ENCODE measurements around the gene NDUFV2.

NDUFV2 gene

GRCh38 chr18:9113468-9114149, 11.1 kb downstream of the NDUFV2 start:
- H3K4me3 ChIP-seq (ENCODE audit: low read depth, low read length): no peak overlapping the region

- H3K4me3 ChIP-seq (ENCODE audit: low read depth, low read length): no peak overlapping the region
Measured at GRCh38 chr18:9115984-9116383, 13.5 kb downstream of the NDUFV2 start.

- no peak overlapping the region for H3K4me3 ChIP-seq (ENCODE audit: low read depth, low read length)
Measured at GRCh38 chr18:9117980-9118841, 15.7 kb downstream of the NDUFV2 start.

- H3K4me3 ChIP-seq (ENCODE audit: low read depth, low read length): no peak overlapping the region
Measured at GRCh38 chr18:9120796-9121195, 18.3 kb downstream of the NDUFV2 start.

GRCh38 chr18:9123520-9123919, 21.0 kb downstream of the NDUFV2 start:
- H3K4me3 ChIP-seq (ENCODE audit: low read depth, low read length): no peak overlapping the region

- no peak overlapping the region for H3K4me3 ChIP-seq (ENCODE audit: low read depth, low read length)
Measured at GRCh38 chr18:9124824-9125223, 22.3 kb downstream of the NDUFV2 start.

GRCh38 chr18:9126337-9126736, 23.8 kb downstream of the NDUFV2 start:
- no peak overlapping the region for H3K4me3 ChIP-seq (ENCODE audit: low read depth, low read length)

- no peak overlapping the region for H3K4me3 ChIP-seq (ENCODE audit: low read depth, low read length)
Measured at GRCh38 chr18:9130195-9130594, 27.7 kb downstream of the NDUFV2 start.

- H3K4me3 ChIP-seq (ENCODE audit: low read depth, low read length): no peak overlapping the region
Measured at GRCh38 chr18:9130806-9131205, 28.3 kb downstream of the NDUFV2 start.

GRCh38 chr18:9132628-9133027, 30.1 kb downstream of the NDUFV2 start:
- no peak overlapping the region for H3K4me3 ChIP-seq (ENCODE audit: low read depth, low read length)

GRCh38 chr18:9133225-9133624, 30.7 kb downstream of the NDUFV2 start:
- no peak overlapping the region for H3K4me3 ChIP-seq (ENCODE audit: low read depth, low read length)

- H3K4me3 ChIP-seq (ENCODE audit: low read depth, low read length): peak overlapping the region; percentile 81
Measured at GRCh38 chr18:9135081-9135911, 32.8 kb downstream of the NDUFV2 start.

- H3K4me3 ChIP-seq (ENCODE audit: low read depth, low read length): peak overlapping the region; percentile 81
Measured at GRCh38 chr18:9135912-9136314, 33.4 kb downstream of the NDUFV2 start.

GRCh38 chr18:9136315-9137155, 34.0 kb downstream of the NDUFV2 start, which contains the start of gene ANKRD12:
ANKRD12 (plus strand) TSS chr18:9136781; CDS start chr18:9182433, 45,652 bp downstream.
- H3K4me3 ChIP-seq (ENCODE audit: low read depth, low read length): peak within 1 kb of the TSS; percentile 96

- peak overlapping the region; percentile 74 for H3K4me3 ChIP-seq (ENCODE audit: low read depth, low read length)
Measured at GRCh38 chr18:9137168-9138066, 34.9 kb downstream of the NDUFV2 start.

GRCh38 chr18:9139400-9140039, 37.0 kb downstream of the NDUFV2 start:
- no peak overlapping the region for H3K4me3 ChIP-seq (ENCODE audit: low read depth, low read length)

- no peak overlapping the region for H3K4me3 ChIP-seq (ENCODE audit: low read depth, low read length)
Measured at GRCh38 chr18:9140381-9140780, 37.9 kb downstream of the NDUFV2 start.

GRCh38 chr18:9140984-9141383, 38.5 kb downstream of the NDUFV2 start:
- H3K4me3 ChIP-seq (ENCODE audit: low read depth, low read length): no peak overlapping the region

GRCh38 chr18:9146224-9146623, 43.7 kb downstream of the NDUFV2 start:
- H3K4me3 ChIP-seq (ENCODE audit: low read depth, low read length): no peak overlapping the region

Measured in iPS-11a (cell line).